Measurements from ENCODE around the gene SPINT2. TPM values are rescaled to one million over a fixed set of nuclear protein-coding genes. Genes with fewer than 3 reads are reported as not detected.

Gene SPINT2
- total RNA-seq, 2 experiments from 2014 or later = 28.2 to 31.7 TPM

DNA sequence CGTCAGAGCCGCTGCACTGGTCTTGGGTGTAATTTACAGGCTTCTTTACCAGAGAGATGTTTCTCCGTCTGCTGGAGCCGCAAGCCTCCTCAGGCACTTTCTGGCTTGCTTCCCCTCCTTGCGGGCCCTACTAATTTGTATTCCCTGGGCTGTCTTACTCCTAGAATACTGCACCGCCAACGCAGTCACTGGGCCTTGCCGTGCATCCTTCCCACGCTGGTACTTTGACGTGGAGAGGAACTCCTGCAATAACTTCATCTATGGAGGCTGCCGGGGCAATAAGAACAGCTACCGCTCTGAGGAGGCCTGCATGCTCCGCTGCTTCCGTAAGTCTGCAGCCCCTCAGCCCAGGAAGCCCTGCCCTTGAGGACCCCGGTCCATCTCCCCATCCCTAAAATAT, 25.6 kb downstream of the SPINT2 start:
- no peaks in the 10 kb centered on the region for H3K36me3 Mint-ChIP-seq
- H3K9me3 Mint-ChIP-seq = no peaks in the 10 kb centered on the region
- H3K27me3 Mint-ChIP-seq = no peaks in the 10 kb centered on the region
- no peak for DNase-seq
- no peak overlapping the region for H3K27ac Mint-ChIP-seq
- H3K4me3 Mint-ChIP-seq = no peak overlapping the region
- H3K4me1 Mint-ChIP-seq = no peaks in the 10 kb centered on the region

GRCh38 chr19:38290631-38291147, 26.3 kb downstream of the SPINT2 start:
- Mint-ChIP-seq H3K4me1 (no peaks in the 10 kb centered on the region), H3K36me3 (no peaks in the 10 kb centered on the region), H3K4me3 (no peak overlapping the region), H3K27me3 (no peaks in the 10 kb centered on the region), H3K9me3 (no peaks in the 10 kb centered on the region), H3K27ac (no peak overlapping the region)
- no peak for DNase-seq

DNA sequence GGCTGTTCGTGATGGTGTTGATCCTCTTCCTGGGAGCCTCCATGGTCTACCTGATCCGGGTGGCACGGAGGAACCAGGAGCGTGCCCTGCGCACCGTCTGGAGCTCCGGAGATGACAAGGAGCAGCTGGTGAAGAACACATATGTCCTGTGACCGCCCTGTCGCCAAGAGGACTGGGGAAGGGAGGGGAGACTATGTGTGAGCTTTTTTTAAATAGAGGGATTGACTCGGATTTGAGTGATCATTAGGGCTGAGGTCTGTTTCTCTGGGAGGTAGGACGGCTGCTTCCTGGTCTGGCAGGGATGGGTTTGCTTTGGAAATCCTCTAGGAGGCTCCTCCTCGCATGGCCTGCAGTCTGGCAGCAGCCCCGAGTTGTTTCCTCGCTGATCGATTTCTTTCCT, 27.5 kb downstream of the SPINT2 start:
- H3K27ac Mint-ChIP-seq = no peak overlapping the region

GRCh38 chr19:38293281-38293680, 28.9 kb downstream of the SPINT2 start:
- no peak overlapping the region for H3K27ac Mint-ChIP-seq
- no peaks in the 10 kb centered on the region for H3K9me3 Mint-ChIP-seq
- H3K4me1 Mint-ChIP-seq = no peaks in the 10 kb centered on the region
- no peaks in the 10 kb centered on the region for H3K36me3 Mint-ChIP-seq
- no peaks in the 10 kb centered on the region for H3K27me3 Mint-ChIP-seq
- DNase-seq = no peak
- no peak overlapping the region for H3K4me3 Mint-ChIP-seq

More for the DNA sequence above, 27.5 kb downstream of the SPINT2 start:
- DNase-seq = no peak
- no peaks in the 10 kb centered on the region for H3K9me3 Mint-ChIP-seq
- H3K36me3 Mint-ChIP-seq = no peaks in the 10 kb centered on the region
- no peaks in the 10 kb centered on the region for H3K4me1 Mint-ChIP-seq
- H3K27me3 Mint-ChIP-seq = no peaks in the 10 kb centered on the region
- no peak overlapping the region for H3K4me3 Mint-ChIP-seq

GRCh38 chr19:38294090-38294489, 29.7 kb downstream of the SPINT2 start:
- Mint-ChIP-seq H3K27me3 (no peaks in the 10 kb centered on the region), H3K4me1 (no peaks in the 10 kb centered on the region), H3K4me3 (no peak overlapping the region), H3K36me3 (no peaks in the 10 kb centered on the region), H3K9me3 (no peaks in the 10 kb centered on the region), H3K27ac (no peak overlapping the region)
- no peak for DNase-seq

DNA sequence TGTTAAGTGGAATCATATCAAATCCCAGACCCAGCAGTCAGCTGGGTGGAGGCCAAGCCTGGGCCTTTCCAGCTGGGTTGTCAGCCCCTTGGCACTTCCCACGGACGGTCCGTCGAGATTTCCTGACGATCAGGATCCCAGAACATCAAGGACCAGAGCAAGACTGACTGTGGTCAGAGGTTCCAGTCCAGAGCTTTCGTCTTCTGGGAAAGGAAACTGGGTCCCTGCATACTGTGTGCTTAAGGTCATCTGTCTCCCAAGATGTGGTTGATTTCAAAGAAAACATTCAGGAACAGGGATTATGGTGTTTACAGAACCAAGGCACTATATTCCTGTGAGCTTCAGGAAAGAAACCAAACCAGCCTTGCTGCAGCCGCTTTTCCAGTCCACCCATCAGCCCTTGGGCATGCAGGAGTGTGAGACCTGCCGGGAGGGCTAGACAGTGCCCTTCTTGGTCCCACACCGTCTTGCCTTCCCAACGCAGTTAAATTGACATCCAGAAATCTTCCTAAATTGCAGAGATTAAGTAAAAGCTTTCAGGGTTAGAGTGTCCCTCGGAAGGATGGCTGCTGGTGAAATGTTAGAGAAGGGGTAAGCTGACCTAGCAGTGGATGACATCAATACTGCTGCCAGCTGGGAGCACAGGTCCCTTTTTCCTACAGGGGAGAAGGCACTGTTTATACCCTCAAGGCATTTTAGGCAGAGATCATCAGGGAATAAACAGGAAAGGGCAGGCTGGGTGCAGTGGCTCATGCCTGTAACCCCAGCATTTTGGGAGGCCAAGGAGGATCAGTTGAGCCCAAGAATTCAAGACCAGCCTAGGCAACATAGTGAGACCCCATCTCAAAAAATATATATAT, 34.7 kb downstream of the SPINT2 start:
- Mint-ChIP-seq H3K9me3 (no peaks in the 10 kb centered on the region), H3K4me3 (no peak overlapping the region), H3K36me3 (no peaks in the 10 kb centered on the region), H3K27me3 (no peaks in the 10 kb centered on the region), H3K4me1 (no peaks in the 10 kb centered on the region), H3K27ac (no peak overlapping the region)
- no peak for DNase-seq

DNA sequence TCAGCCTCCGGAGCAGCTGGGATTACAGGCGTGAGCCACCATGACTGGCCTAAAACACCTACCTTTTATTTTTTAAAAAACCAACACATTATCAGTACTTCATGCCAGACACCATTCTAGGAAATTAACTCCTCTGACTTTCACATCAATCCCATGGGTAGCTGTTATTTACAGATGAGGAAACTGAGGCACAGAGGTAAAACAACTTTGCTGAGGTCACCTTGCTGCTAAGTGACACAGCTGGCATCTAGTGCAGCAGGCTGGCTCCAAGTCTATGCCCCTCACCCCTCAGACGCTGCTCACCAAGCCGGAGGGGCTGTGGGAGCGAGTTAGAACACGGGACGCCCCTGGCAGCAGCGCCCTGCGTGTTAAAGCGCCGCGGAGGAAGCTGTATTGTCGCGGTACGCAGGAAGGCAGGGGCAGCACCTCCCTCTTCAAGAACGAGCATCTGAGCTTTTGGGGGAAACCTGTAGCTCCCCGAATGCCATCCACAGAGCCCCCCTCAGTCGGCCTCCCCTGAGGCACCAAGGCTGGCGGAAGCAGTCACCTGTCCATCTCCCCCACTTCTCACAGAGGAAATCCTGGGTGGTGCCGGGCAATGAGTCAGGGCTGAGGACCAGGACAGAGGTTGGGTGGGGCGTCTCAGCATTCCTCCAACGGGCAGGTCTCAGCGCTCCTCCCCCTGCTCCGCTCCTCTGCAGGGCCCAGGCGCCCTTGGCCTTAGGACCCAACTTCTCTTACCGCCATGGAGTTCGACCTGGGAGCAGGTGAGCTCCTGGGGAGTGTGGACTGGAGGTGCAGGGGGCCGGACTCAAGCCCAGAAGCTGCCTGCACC, 39.4 kb downstream of the SPINT2 start, which contains the start of gene C19orf33:
Gene C19orf33, plus strand, starts transcription at position 735 of the 835 bp plus-strand sequence. Its CDS starts 11 bp downstream, at position 746.
- Mint-ChIP-seq H3K9me3 (no peaks in the 10 kb centered on the region), H3K4me1 (peaks cover 3% of the 10 kb centered on the region), H3K4me3 (no peak within 1 kb of the TSS), H3K36me3 (peaks cover 3% of the 10 kb centered on the region), H3K27ac (no peak within 1 kb of the TSS), H3K27me3 (no peaks in the 10 kb centered on the region)
- no peak for DNase-seq

DNA sequence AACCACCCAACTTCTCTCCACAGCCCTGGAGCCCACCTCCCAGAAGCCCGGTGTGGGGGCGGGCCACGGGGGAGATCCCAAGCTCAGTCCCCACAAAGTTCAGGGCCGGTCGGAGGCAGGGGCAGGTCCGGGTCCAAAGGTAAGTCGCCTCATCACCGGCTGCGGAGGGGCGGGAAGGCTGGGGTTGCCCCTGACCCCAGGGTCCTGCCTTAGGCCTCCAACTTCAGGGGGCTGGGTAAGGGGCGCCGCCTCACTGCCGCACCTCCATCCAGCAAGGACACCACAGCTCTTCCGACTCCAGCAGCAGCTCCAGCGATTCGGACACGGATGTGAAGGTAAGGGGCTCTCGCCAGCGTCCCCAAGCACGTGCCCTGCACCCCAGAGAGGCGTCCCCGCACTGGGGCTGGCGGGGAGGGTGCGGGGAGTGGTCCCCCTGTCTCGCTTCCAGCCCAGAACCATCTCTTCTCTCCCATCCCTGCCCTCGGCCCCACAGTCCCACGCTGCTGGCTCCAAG, 40.0 kb downstream of the SPINT2 start:
- Mint-ChIP-seq H3K4me3 (no peak overlapping the region), H3K27ac (no peak overlapping the region), H3K36me3 (peaks cover 3% of the 10 kb centered on the region), H3K27me3 (no peaks in the 10 kb centered on the region), H3K9me3 (no peaks in the 10 kb centered on the region), H3K4me1 (peaks cover 3% of the 10 kb centered on the region)
- DNase-seq = no peak

DNA sequence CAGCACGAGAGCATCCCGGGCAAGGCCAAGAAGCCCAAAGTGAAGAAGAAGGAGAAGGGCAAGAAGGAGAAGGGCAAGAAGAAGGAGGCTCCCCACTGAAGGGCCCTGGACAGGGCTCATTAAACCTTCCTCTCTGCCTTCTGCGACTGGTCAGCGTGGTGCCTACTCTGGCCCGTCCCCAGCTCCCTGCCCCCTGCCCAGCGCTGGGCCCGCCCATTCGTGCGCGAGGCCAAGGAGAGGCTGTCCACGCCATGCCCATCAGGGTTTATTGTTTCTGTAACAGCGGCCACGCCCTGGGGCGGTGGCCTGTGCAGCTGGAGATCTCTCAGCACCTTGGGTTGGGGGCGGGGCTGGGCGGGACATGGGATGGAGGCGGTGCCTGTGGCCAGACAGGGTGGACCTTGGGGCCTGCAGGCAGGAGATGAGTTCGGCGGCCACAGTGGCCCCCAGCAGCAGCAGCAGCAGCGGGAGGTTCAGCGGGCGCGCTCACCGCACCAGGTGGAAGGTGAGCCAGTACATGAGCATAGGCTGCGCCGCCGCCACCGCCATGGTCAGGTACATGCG, 40.6 kb downstream of the SPINT2 start:
- peaks cover 3% of the 10 kb centered on the region for H3K36me3 Mint-ChIP-seq
- H3K9me3 Mint-ChIP-seq = no peaks in the 10 kb centered on the region
- no peak overlapping the region for H3K4me3 Mint-ChIP-seq
- H3K4me1 Mint-ChIP-seq = peaks cover 3% of the 10 kb centered on the region
- H3K27ac Mint-ChIP-seq = no peak overlapping the region
- H3K27me3 Mint-ChIP-seq = no peaks in the 10 kb centered on the region
- DNase-seq = no peak

DNA sequence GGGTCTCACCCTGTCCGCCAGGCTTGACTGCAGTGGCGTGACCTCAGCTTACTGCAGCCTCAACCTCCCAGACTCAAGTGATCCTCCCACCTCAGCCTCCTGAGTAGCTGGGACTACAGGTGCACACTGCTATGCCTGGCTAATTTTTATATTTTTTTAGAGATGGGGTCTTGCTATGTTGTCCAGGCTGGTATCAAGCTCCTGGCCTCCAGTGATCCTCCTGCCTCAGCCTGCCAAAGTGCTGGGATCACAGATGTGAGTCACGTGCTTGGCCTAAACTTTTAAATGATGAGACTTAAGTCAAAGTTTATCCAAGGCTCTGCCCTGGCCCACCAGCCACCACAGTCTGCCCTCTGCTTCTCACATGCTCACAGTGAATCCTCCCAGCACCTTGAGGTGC, 41.9 kb downstream of the SPINT2 start:
- no peaks in the 10 kb centered on the region for H3K9me3 Mint-ChIP-seq
- H3K4me3 Mint-ChIP-seq = no peak overlapping the region
- DNase-seq = no peak
- peaks cover 6% of the 10 kb centered on the region for H3K4me1 Mint-ChIP-seq
- H3K27me3 Mint-ChIP-seq = no peaks in the 10 kb centered on the region
- H3K36me3 Mint-ChIP-seq = peaks cover 6% of the 10 kb centered on the region
- H3K27ac Mint-ChIP-seq = no peak overlapping the region

DNA sequence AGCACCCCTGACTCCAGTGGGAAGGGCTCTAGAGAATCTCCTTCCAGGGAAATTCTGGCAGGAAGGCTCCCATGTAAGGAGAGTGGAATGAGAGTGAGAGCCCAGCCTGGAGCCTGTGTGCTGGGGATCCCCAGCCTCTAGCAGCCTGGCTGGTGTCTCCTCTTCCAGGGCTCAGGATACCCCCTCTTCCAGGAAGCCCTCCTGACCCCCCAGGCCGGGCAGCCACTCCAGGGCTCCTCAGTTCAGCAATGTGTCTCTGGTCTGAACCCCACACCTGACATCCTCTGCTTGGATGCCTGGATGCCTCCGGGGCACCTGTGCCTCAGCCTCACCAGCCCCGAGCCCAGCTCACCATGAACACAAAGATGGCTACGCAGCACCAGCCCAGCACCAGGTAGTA, 42.7 kb downstream of the SPINT2 start:
- no peak overlapping the region for H3K27ac Mint-ChIP-seq
- DNase-seq = no peak
- H3K4me3 Mint-ChIP-seq = no peak overlapping the region
- no peaks in the 10 kb centered on the region for H3K9me3 Mint-ChIP-seq
- H3K4me1 Mint-ChIP-seq = peaks cover 6% of the 10 kb centered on the region
- no peaks in the 10 kb centered on the region for H3K27me3 Mint-ChIP-seq
- peaks cover 6% of the 10 kb centered on the region for H3K36me3 Mint-ChIP-seq

DNA sequence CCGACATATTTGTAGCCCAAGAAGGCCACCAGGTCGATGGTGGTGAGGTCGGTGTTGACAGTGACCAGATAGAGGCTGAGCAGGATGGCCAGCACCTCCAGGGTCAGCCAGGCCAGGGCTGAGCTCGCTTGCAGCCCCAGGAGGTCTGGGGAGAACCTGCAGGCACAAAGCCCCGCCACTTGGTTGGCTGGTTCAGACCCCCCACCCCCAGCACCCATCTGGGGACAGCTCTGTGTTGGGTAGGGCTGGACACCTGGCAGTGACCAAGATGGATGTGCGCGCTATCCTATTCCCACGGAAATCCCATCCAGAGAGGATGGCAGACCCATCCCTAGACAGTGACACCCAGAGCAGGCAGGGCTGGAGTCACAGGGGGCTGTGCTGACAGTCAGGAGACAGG, 43.2 kb downstream of the SPINT2 start:
- Mint-ChIP-seq H3K4me3 (no peak overlapping the region), H3K36me3 (peaks cover 6% of the 10 kb centered on the region), H3K27ac (no peak overlapping the region), H3K9me3 (no peaks in the 10 kb centered on the region), H3K4me1 (peaks cover 9% of the 10 kb centered on the region), H3K27me3 (no peaks in the 10 kb centered on the region)
- DNase-seq = no peak

- no peak overlapping the region for H3K27ac Mint-ChIP-seq
Measured at GRCh38 chr19:38308006-38308766, 43.8 kb downstream of the SPINT2 start.

GRCh38 chr19:38308926-38309614, 44.7 kb downstream of the SPINT2 start:
- H3K27ac Mint-ChIP-seq = no peak overlapping the region
- H3K4me3 Mint-ChIP-seq = no peak overlapping the region
- peaks cover 17% of the 10 kb centered on the region for H3K4me1 Mint-ChIP-seq
- H3K9me3 Mint-ChIP-seq = no peaks in the 10 kb centered on the region
- peaks cover 6% of the 10 kb centered on the region for H3K36me3 Mint-ChIP-seq
- DNase-seq = no peak
- H3K27me3 Mint-ChIP-seq = no peaks in the 10 kb centered on the region

More at GRCh38 chr19:38308006-38308766, 43.8 kb downstream of the SPINT2 start:
- H3K4me1 Mint-ChIP-seq = peaks cover 12% of the 10 kb centered on the region
- no peak for DNase-seq
- no peaks in the 10 kb centered on the region for H3K27me3 Mint-ChIP-seq
- H3K4me3 Mint-ChIP-seq = no peak overlapping the region
- H3K36me3 Mint-ChIP-seq = peaks cover 6% of the 10 kb centered on the region
- no peaks in the 10 kb centered on the region for H3K9me3 Mint-ChIP-seq
